Smooth muscle cell (in vitro differentiated cells): ENCODE measurements around the gene PPP2R2C. TPM values are rescaled to one million over a fixed set of nuclear protein-coding genes. Genes with fewer than 3 reads are reported as not detected.

Experiments
- DNase-seq: peaks from one replicate; lab custom pipeline; 2025; ENCODE audit not compliant: unreplicated experiment; lab: John Stamatoyannopoulos, UW
- H2AFZ ChIP-seq: fragments of 200-600 bp; sonication (generic); 2 replicates; pipeline ENCODE4 v1.6.0; 2016; ENCODE audit warnings: antibody characterized with exemption, low read depth, mild to moderate bottlenecking
- H3F3A ChIP-seq: fragments of 200-600 bp; sonication (generic); 2 replicates; pipeline ENCODE4 v1.6.0; 2017; ENCODE audit warnings: antibody characterized with exemption, low read depth
- H3K27ac ChIP-seq: fragments of 200-600 bp; sonication (generic); 2 replicates; pipeline ENCODE4 v1.5.1; 2016; ENCODE audit warnings: low read depth, mild to moderate bottlenecking
- H3K27me3 ChIP-seq: fragments of 200-600 bp; sonication (generic); 2 replicates; pipeline ENCODE4 v1.6.1; 2016; ENCODE audit warnings: low read depth, mild to moderate bottlenecking
- H3K36me3 ChIP-seq: fragments of 200-600 bp; sonication (generic); 2 replicates; pipeline ENCODE4 v1.5.1; 2016; ENCODE audit warnings: low read depth
- H3K4me1 ChIP-seq: fragments of 200-600 bp; sonication (generic); 2 replicates; pipeline ENCODE4 v1.5.1; 2016; ENCODE audit warnings: low read depth
- H3K4me2 ChIP-seq: fragments of 200-600 bp; sonication (generic); 2 replicates; pipeline ENCODE4 v1.6.0; 2016; ENCODE audit warnings: mild to moderate bottlenecking
- H3K4me3 ChIP-seq: fragments of 200-600 bp; sonication (generic); 2 replicates; pipeline ENCODE4 v1.5.1; 2016; ENCODE audit warnings: mild to moderate bottlenecking
- H3K79me2 ChIP-seq: fragments of 200-600 bp; sonication (generic); 2 replicates; pipeline ENCODE4 v1.6.0; 2016; ENCODE audit warnings: low read depth, mild to moderate bottlenecking
- H3K9ac ChIP-seq: fragments of 200-600 bp; sonication (generic); 2 replicates; pipeline ENCODE4 v1.6.0; 2016; ENCODE audit warnings: low read depth
- H3K9me3 ChIP-seq: fragments of 200-600 bp; sonication (generic); replicated peaks from 2 replicates; pipeline ENCODE4 v1.5.1; 2016; ENCODE audit warnings: low read depth
- H4K20me1 ChIP-seq: fragments of 200-600 bp; sonication (generic); 2 replicates; pipeline ENCODE4 v1.6.0; 2016; ENCODE audit warnings: low read depth
- CTCF ChIP-seq: fragments of 200-600 bp; sonication (generic); IDR thresholded peaks from 2 replicates; pipeline ENCODE4 v1.5.1; 2017; ENCODE audit warnings: borderline replicate concordance, mild to moderate bottlenecking, antibody characterized with exemption; ENCODE audit not compliant: insufficient read depth, poor library complexity, severe bottlenecking
- WGBS: methylation state at CpG from one replicate; pipeline ENCODE4 v1.1.7; 2016; ENCODE audit warnings: low lambda C conversion rate; 5-methylcytosine and 5-hydroxymethylcytosine counted together
- polyA plus RNA-seq: library from polyadenylated mRNA; unstranded; fragments of >200 nt; fragmentation: Nextera tagmentation; extraction: Ambion mirVana; gene quantifications from 2 replicates; pipeline ENCODE4 v1.2.1, GENCODE V29; 2016
- total RNA-seq: library from RNA; depleted of rRNA; stranded (reverse); fragments of >200 nt; gene quantifications from 2 replicates; pipeline ENCODE4 v1.2.3, GENCODE V29; 2014

The PPP2R2C gene
- total and polyA plus RNA-seq, 2 experiments from 2014 or later, result 0.54 to 1.8 TPM

- 87% methylated on average over 19 of the region's 21 CpGs for WGBS
- Histone ChIP-seq H3K4me3 (no peak overlapping the region), H4K20me1 (no peaks in the 10 kb centered on the region), H3K27ac (no peak overlapping the region), H3F3A (no peaks in the 10 kb centered on the region), H3K4me2 (no peak overlapping the region), H3K27me3 (no peaks in the 10 kb centered on the region), H3K9ac (no peak overlapping the region), H3K4me1 (no peaks in the 10 kb centered on the region), H3K9me3 (no peaks in the 10 kb centered on the region), H3K79me2 (no peaks in the 10 kb centered on the region), H2AFZ (no peak overlapping the region), H3K36me3 (no peaks in the 10 kb centered on the region)
- no peak for DNase-seq
- no peak for TF ChIP-seq CTCF
These were observed 180.6 kb downstream of the PPP2R2C start for GRCh38 chr4:6291784-6292297.

GRCh38 chr4:6290769-6291547 lies 181.5 kb downstream of the PPP2R2C start:
- Histone ChIP-seq H3K4me1 (no peaks in the 10 kb centered on the region), H2AFZ (no peak overlapping the region), H3F3A (no peaks in the 10 kb centered on the region), H3K36me3 (no peaks in the 10 kb centered on the region), H3K27me3 (no peaks in the 10 kb centered on the region), H3K9ac (no peak overlapping the region), H3K27ac (no peak overlapping the region), H3K4me2 (no peak overlapping the region), H3K79me2 (no peaks in the 10 kb centered on the region), H4K20me1 (no peaks in the 10 kb centered on the region), H3K9me3 (no peaks in the 10 kb centered on the region), H3K4me3 (no peak overlapping the region)
- TF ChIP-seq CTCF, result no peak
- 90% methylated on average over 25 of the region's 25 CpGs for WGBS
- DNase-seq, result no peak

DNA sequence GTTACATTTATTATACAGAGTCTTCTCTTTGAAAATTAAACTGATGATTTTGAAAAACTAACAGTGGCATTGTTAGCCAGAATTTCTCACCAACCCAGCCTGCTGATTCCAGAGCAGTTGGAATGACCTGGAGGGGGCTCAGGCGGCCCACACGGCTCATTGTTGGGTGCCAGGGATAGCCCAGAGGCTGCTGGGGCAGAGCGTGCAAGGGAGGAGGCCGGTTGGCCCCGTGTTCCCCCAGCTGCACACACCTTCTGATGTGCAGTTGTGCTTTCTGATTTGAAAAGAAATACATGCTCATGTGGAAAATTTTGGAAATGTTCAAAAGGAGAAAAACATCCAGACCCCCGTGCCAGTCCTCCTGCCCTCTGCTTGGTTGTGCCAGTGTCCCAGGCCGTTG lies 182.2 kb downstream of the PPP2R2C start:
- H3K79me2 ChIP-seq, result no peaks in the 10 kb centered on the region
- no peak for TF ChIP-seq CTCF
- no peak overlapping the region for H3K27ac ChIP-seq
- no peak overlapping the region for H3K4me2 ChIP-seq
- H3K27me3 ChIP-seq, result no peaks in the 10 kb centered on the region
- no peaks in the 10 kb centered on the region for H3K4me1 ChIP-seq
- H3K4me3 ChIP-seq, result no peak overlapping the region
- no peaks in the 10 kb centered on the region for H3F3A ChIP-seq
- no peak overlapping the region for H3K9ac ChIP-seq
- 93% methylated on average over 7 of the region's 7 CpGs for WGBS
- no peaks in the 10 kb centered on the region for H4K20me1 ChIP-seq
- H3K9me3 ChIP-seq, result no peaks in the 10 kb centered on the region
- H2AFZ ChIP-seq, result no peak overlapping the region
- no peaks in the 10 kb centered on the region for H3K36me3 ChIP-seq
- DNase-seq, result no peak

- no peaks in the 10 kb centered on the region for H3K4me1 ChIP-seq
- H3K27ac ChIP-seq, result no peak overlapping the region
- H3K27me3 ChIP-seq, result no peaks in the 10 kb centered on the region
- no peaks in the 10 kb centered on the region for H3K79me2 ChIP-seq
- TF ChIP-seq CTCF, result no peak
- H3K4me3 ChIP-seq, result no peak overlapping the region
- no peak overlapping the region for H2AFZ ChIP-seq
- WGBS, result 97% methylated on average over 15 of the region's 15 CpGs
- no peak overlapping the region for H3K9ac ChIP-seq
- peaks cover 8% of the 10 kb centered on the region for H4K20me1 ChIP-seq
- H3K36me3 ChIP-seq, result no peaks in the 10 kb centered on the region
- H3F3A ChIP-seq, result no peaks in the 10 kb centered on the region
- no peak overlapping the region for H3K4me2 ChIP-seq
- no peaks in the 10 kb centered on the region for H3K9me3 ChIP-seq
- DNase-seq, result no peak
These were observed 183.5 kb downstream of the PPP2R2C start for GRCh38 chr4:6288871-6289270.
